OCI-M1 (cell line): ENCODE results near the gene KLK4.

Source experiments
- DNase-seq: peaks from one replicate; lab custom pipeline; 2025; lab: John Stamatoyannopoulos, UW

Gene KLK4

DNA sequence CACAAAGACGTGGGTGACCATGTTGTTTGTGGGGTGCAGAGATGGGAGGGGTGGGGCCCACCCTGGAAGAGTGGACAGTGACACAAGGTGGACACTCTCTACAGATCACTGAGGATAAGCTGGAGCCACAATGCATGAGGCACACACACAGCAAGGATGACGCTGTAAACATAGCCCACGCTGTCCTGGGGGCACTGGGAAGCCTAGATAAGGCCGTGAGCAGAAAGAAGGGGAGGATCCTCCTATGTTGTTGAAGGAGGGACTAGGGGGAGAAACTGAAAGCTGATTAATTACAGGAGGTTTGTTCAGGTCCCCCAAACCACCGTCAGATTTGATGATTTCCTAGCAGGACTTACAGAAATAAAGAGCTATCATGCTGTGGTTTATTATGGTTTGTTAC is 32.3 kb downstream of the KLK4 start:
- DNase-seq, result peak; percentile 81

GRCh38 chr19:50877338-50877737 is 33.9 kb downstream of the KLK4 start:
- DNase-seq, result no peak

GRCh38 chr19:50876456-50876855 is 34.7 kb downstream of the KLK4 start:
- DNase-seq, result no peak

DNA sequence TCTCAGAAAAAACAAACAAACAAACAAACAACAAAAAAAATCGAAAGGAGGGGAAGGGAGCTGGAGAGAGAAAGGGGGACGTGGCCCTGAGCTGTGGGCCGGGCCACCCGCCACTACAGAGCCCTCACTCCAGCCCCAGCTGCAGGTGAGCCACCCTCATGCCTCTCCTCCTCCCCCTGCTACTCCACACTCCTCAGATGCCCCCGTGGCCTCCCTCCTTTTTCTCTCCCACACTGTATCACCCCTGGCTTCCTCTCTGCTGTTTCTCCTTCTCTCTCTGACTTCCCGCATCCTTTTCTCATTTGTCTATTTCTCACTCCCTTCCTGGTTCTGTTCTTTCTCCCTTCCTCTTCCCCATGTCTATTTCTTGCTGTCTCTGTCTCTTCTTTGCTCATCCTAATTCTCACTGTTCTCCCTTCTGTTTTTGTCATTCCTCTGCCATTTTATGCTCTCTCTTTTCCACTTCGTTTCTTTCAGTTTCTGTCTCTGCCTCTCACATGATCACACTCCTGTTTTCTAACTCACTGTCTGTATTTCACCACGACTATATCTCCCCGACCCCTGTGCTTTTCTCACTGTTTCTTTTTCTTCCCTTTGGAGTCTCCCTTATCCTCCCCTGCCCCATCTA is 35.3 kb downstream of the KLK4 start:
- peak; percentile 31 for DNase-seq

GRCh38 chr19:50874211-50874610 is 37.0 kb downstream of the KLK4 start:
- DNase-seq, result no peak

- no peak for DNase-seq
Measured at GRCh38 chr19:50873056-50873455, 38.1 kb downstream of the KLK4 start, which contains the start of gene KLK2. KLK2 (plus strand) TSS chr19:50873439; CDS start chr19:50873474, 35 bp downstream.

GRCh38 chr19:50870417-50871089 is 40.6 kb downstream of the KLK4 start:
- DNase-seq, result no peak

GRCh38 chr19:50869479-50869878 is 41.7 kb downstream of the KLK4 start:
- DNase-seq, result no peak

GRCh38 chr19:50861496-50862286 is 49.5 kb downstream of the KLK4 start:
- no peak for DNase-seq

DNA sequence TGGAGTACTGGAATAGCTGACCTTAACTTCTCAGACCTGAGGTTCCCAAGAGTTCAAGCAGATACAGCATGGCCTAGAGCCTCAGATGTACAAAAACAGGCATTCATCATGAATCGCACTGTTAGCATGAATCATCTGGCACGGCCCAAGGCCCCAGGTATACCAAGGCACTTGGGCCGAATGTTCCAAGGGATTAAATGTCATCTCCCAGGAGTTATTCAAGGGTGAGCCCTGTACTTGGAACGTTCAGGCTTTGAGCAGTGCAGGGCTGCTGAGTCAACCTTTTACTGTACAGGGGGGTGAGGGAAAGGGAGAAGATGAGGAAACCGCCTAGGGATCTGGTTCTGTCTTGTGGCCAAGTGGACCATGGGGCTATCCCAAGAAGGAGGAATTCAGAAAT is 50.2 kb downstream of the KLK4 start:
- DNase-seq, result no peak

DNA sequence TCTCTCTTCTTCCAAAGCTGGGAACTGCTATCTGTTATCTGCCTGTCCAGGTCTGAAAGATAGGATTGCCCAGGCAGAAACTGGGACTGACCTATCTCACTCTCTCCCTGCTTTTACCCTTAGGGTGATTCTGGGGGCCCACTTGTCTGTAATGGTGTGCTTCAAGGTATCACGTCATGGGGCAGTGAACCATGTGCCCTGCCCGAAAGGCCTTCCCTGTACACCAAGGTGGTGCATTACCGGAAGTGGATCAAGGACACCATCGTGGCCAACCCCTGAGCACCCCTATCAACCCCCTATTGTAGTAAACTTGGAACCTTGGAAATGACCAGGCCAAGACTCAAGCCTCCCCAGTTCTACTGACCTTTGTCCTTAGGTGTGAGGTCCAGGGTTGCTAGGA is 51.3 kb downstream of the KLK4 start:
- no peak for DNase-seq

DNA sequence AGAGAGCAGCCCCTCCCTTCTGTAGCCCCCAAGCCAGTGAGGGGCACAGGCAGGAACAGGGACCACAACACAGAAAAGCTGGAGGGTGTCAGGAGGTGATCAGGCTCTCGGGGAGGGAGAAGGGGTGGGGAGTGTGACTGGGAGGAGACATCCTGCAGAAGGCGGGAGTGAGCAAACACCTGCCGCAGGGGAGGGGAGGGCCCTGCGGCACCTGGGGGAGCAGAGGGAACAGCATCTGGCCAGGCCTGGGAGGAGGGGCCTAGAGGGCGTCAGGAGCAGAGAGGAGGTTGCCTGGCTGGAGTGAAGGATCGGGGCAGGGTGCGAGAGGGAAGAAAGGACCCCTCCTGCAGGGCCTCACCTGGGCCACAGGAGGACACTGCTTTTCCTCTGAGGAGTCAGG is 52.3 kb downstream of the KLK4 start:
- no peak for DNase-seq

- DNase-seq, result no peak
Measured at GRCh38 chr19:50857366-50857765, 53.8 kb downstream of the KLK4 start.
